Small intestine (tissue), 7 donors: ENCODE data around the gene PFDN1. TPM values are rescaled to one million over a fixed set of nuclear protein-coding genes. Genes with fewer than 3 reads are reported as not detected.
A peak's percentile ranks its signal among the peaks of the same experiment; 100 is the strongest.

Source experiments
- DNase-seq, 2 donors: peaks; one replicate each; pipeline versions ENCODE4 v3.0.0 to v3.0.0-alpha.2; 2013
- FAIRE-seq: peaks from 2 replicates; lab custom pipeline; 2012; peaks lifted over from hg19 to GRCh38; lab: Jason Lieb, UNC
- H3K27ac ChIP-seq, 3 donors: one replicate each; pipeline ENCODE4 v1.5.1; 2013; ENCODE audit warnings: low read length in 2 of 3, mild to moderate bottlenecking in 2 of 3, control low read depth in 1 of 3, inconsistent platforms in 1 of 3, low read depth in 1 of 3, moderate library complexity in 1 of 3
- H3K27me3 ChIP-seq, 3 donors: one replicate each; pipeline ENCODE4 v1.6.1; 2013; ENCODE audit warnings: low read length in 3 of 3, inconsistent platforms in 1 of 3; ENCODE audit not compliant: control insufficient read depth in 3 of 3, insufficient read depth in 3 of 3
- H3K36me3 ChIP-seq, 3 donors: one replicate each; pipeline ENCODE4 v1.6.1; 2013; ENCODE audit warnings: low read length in 3 of 3, inconsistent platforms in 1 of 3, low read depth in 1 of 3, mild to moderate bottlenecking in 1 of 3, moderate library complexity in 1 of 3; ENCODE audit not compliant: control insufficient read depth in 3 of 3, insufficient read depth in 2 of 3
- H3K4me1 ChIP-seq, 3 donors: one replicate each; pipeline ENCODE4 v1.6.1; 2013; ENCODE audit warnings: low read length in 2 of 3, inconsistent platforms in 1 of 3, low read depth in 1 of 3, mild to moderate bottlenecking in 1 of 3, moderate library complexity in 1 of 3; ENCODE audit not compliant: control insufficient read depth in 3 of 3, insufficient read depth in 2 of 3
- H3K4me3 ChIP-seq, 3 donors: one replicate each; pipeline ENCODE4 v1.5.1; 2013; ENCODE audit warnings: low read length in 3 of 3, control low read depth in 1 of 3, inconsistent platforms in 1 of 3, low read depth in 1 of 3, mild to moderate bottlenecking in 1 of 3, moderate library complexity in 1 of 3
- H3K9me3 ChIP-seq, 2 donors: one replicate each; pipeline ENCODE4 v1.6.1; 2013; ENCODE audit warnings: low read depth in 1 of 2, low read length in 1 of 2; ENCODE audit not compliant: control insufficient read depth in 2 of 2, insufficient read depth in 1 of 2
- WGBS, 3 donors: extraction: QIAGEN DNeasy Blood & Tissue Kit; methylation state at CpG; one replicate each; pipeline ENCODE4 v1.1.7; 2013; 5-methylcytosine and 5-hydroxymethylcytosine counted together
- polyA plus RNA-seq, 4 donors: library from polyadenylated mRNA; stranded (reverse) in 3 of 4; unstranded in 1 of 4; fragments of 200-250 nt in 3 of 4; fragments of 120-200 nt in 1 of 4; gene quantifications; one replicate each; pipeline versions ENCODE4 v1.2.1 to v1.2.3, GENCODE V29; 2013
- donor health status: healthy with polysubstance abuse.
- donor health status: control.
- donor health status: control.
- donor health status: Bipolar disorder and iron deficiency.
- donor health status: healthy.

The PFDN1 gene
- polyA plus RNA-seq, 4 donors, result 53.8 to 73.1 (median 66.8) TPM

- Histone ChIP-seq H3K27me3 (no peaks in the 10 kb centered on the region), H3K9me3 (peaks cover 0 to 3% of the 10 kb centered on the region in 2 donors), H3K4me3 (no peak overlapping the region), H3K36me3 (peaks cover 0 to 13% (median 0%) of the 10 kb centered on the region in 3 donors), H3K27ac (peak overlapping the region in 2 of 3 donors; percentile 35 to 63), H3K4me1 (peaks cover 13 to 71% (median 31%) of the 10 kb centered on the region in 3 donors)
- FAIRE-seq (no peak), DNase-seq (peak in 1 of 2 donors; percentile 49)
- 50 to 73% (median 60%) methylated on average over 3 of the region's 3 CpGs for WGBS, 3 donors
These were observed 79.3 kb downstream of the PFDN1 start for GRCh38 chr5:140223567-140223966.

- Histone ChIP-seq H3K27ac (peak overlapping the region; percentile 32 to 63 (median 62)), H3K36me3 (peaks cover 0 to 14% (median 0%) of the 10 kb centered on the region in 3 donors), H3K9me3 (peaks cover 0 to 3% of the 10 kb centered on the region in 2 donors), H3K4me3 (no peak overlapping the region), H3K27me3 (no peaks in the 10 kb centered on the region), H3K4me1 (peaks cover 13 to 71% (median 39%) of the 10 kb centered on the region in 3 donors)
- peak; percentile 87 to 88 for DNase-seq
- no peak for FAIRE-seq
- WGBS, 3 donors, result 15 to 66% (median 39%) methylated on average over 1 of the region's 1 CpG
These were observed 80.5 kb downstream of the PFDN1 start for GRCh38 chr5:140222416-140222815.

GRCh38 chr5:140221697-140222223 lies 81.1 kb downstream of the PFDN1 start:
- H3K4me1 ChIP-seq, result peaks cover 13 to 78% (median 35%) of the 10 kb centered on the region in 3 donors
- WGBS, 3 donors, result 71 to 79% (median 77%) methylated on average over 5 of the region's 5 CpGs

DNA sequence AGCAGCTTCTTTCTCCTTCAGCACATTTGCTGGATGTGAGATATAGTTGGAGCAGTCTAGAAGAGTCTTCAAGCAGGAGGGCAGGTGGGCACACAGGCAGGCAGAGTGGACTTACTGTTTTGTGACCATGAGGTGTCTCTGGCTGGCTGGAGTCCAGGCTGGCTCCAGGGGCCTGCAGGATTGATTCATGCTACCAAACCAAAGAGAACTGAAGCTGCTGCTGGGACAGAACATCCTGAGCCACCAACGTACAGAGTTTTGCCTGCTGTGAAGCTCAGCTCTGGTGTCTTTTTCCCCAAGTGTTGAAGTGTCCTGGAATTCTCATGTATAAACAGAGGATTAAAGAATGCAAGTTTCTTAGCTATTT lies 82.2 kb downstream of the PFDN1 start:
- WGBS, 3 donors, result 24 to 48% (median 44%) methylated on average over 1 of the region's 1 CpG
- H3K9me3 ChIP-seq, result peaks cover 0 to 3% of the 10 kb centered on the region in 2 donors
- no peak overlapping the region for H3K4me3 ChIP-seq
- no peaks in the 10 kb centered on the region for H3K27me3 ChIP-seq
- peak overlapping the region; percentile 57 to 76 (median 69) for H3K27ac ChIP-seq
- H3K4me1 ChIP-seq, result peaks cover 13 to 86% (median 37%) of the 10 kb centered on the region in 3 donors
- DNase-seq, result no peak
- FAIRE-seq, result no peak
- H3K36me3 ChIP-seq, result peaks cover 0 to 14% (median 0%) of the 10 kb centered on the region in 3 donors

More at GRCh38 chr5:140221697-140222223, 81.1 kb downstream of the PFDN1 start:
- Histone ChIP-seq H3K27me3 (no peaks in the 10 kb centered on the region), H3K36me3 (peaks cover 0 to 14% (median 0%) of the 10 kb centered on the region in 3 donors), H3K4me3 (no peak overlapping the region), H3K9me3 (peaks cover 0 to 3% of the 10 kb centered on the region in 2 donors), H3K27ac (peak overlapping the region; percentile 62 to 73 (median 63))
- no peak for FAIRE-seq
- DNase-seq, result peak in 1 of 2 donors; percentile 62

GRCh38 chr5:140220032-140220697 lies 82.7 kb downstream of the PFDN1 start:
- H3K4me1 ChIP-seq, result peaks cover 15 to 81% (median 37%) of the 10 kb centered on the region in 3 donors
- FAIRE-seq (no peak), DNase-seq (no peak)
- H3K9me3 ChIP-seq, result peaks cover 0 to 1% of the 10 kb centered on the region in 2 donors
- WGBS, 3 donors, result 33 to 68% (median 49%) methylated on average over 3 of the region's 3 CpGs
- H3K4me3 ChIP-seq, result no peak overlapping the region
- peak overlapping the region; percentile 57 to 76 (median 69) for H3K27ac ChIP-seq
- H3K27me3 ChIP-seq, result no peaks in the 10 kb centered on the region
- H3K36me3 ChIP-seq, result peaks cover 0 to 12% (median 0%) of the 10 kb centered on the region in 3 donors

DNA sequence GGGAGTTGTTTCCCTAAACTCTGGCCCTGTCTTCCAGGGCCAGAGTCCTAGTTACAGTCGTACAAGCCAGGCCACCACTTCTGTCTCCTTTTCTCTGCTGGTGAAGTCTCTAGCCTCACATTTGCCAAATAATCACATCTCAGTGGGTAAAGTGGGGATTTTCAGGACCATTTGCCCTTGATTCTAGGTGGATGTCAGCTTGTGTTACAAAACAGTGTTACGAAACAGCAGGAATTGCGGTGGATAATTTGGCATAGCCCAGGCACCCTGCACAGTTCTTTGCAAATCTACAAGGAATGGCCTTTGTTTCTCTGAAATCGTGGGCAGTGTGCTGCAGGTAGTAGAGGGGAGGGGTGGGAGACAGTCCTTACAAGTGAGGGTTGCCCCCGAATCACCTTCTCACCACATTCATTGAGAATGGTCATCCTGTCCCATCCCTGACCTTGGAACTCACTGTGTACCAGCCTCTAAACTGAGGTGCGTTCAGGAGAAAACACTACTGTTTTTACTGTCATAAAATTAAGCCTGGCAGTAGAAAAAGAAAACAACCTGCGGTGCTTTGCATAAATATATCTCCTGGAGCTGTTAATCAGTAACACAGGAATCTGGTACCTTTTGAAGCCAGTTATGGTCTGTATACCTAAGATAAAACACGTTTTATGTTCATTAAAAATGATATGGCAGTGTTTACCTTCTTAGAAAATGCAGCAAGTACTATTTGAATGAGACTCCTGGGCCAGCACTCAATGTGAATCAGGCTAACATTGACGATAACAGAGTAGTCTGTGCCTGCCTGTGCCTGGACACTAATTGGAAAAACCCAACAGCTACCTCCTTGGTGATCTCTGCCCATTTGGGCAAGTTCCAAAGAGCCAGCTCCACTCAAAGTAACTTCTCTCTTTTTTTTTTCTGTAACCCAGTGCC lies 83.6 kb downstream of the PFDN1 start:
- DNase-seq (peak; percentile 80 to 94), FAIRE-seq (peak; percentile 57)
- WGBS, 3 donors, result 14 to 61% (median 27%) methylated on average over 9 of the region's 9 CpGs
- peaks cover 16 to 83% (median 37%) of the 10 kb centered on the region in 3 donors for H3K4me1 ChIP-seq
- no peaks in the 10 kb centered on the region for H3K27me3 ChIP-seq
- H3K4me3 ChIP-seq, result no peak overlapping the region
- no peaks in the 10 kb centered on the region for H3K9me3 ChIP-seq
- H3K36me3 ChIP-seq, result peaks cover 0 to 13% (median 0%) of the 10 kb centered on the region in 3 donors
- peak overlapping the region; percentile 65 to 71 (median 65) for H3K27ac ChIP-seq

- Histone ChIP-seq H3K27ac (peak overlapping the region in 2 of 3 donors; percentile 41 to 60), H3K27me3 (no peaks in the 10 kb centered on the region), H3K36me3 (peaks cover 0 to 15% (median 0%) of the 10 kb centered on the region in 3 donors), H3K4me1 (peaks cover 16 to 68% (median 29%) of the 10 kb centered on the region in 3 donors), H3K9me3 (no peaks in the 10 kb centered on the region), H3K4me3 (no peak overlapping the region)
- FAIRE-seq (no peak), DNase-seq (no peak)
- 95 to 100% (median 97%) methylated on average over 1 of the region's 1 CpG for WGBS, 3 donors
These were observed 85.4 kb downstream of the PFDN1 start for GRCh38 chr5:140217299-140218026.
